Stimulated activated CD8-positive, alpha-beta memory T cell treated with anti-CD3 and anti-CD28 coated beads, Interleukin-15, amount 100 ng/mL, for 4 hours (primary cell): ENCODE measurements around the gene TSPAN7.

Source experiments
- DNase-seq, 2 donors: peaks; one replicate each; pipeline ENCODE4 v3.0.0-alpha.2; 2020; ENCODE audit warnings: low read depth in 2 of 2

The TSPAN7 gene

DNA sequence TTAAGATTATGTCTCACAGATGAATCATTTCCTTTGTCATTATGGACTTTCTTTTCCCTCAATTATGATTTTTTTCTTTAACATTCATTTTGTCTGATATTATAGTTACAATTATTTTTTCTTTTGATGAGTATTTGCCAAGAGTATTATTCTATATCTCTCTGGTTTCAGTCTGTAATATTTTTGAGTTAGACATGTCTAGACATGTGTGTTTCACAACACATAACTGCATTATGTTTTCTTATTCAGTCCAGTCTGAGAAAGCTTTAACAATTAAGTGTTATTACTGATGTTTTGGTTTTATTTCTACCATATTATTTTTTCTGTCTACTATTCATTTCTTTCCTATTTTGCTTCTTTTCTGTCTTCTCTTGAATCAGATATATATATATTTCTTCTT lies 131.6 kb downstream of the TSPAN7 start:
- DNase-seq = no peak

DNA sequence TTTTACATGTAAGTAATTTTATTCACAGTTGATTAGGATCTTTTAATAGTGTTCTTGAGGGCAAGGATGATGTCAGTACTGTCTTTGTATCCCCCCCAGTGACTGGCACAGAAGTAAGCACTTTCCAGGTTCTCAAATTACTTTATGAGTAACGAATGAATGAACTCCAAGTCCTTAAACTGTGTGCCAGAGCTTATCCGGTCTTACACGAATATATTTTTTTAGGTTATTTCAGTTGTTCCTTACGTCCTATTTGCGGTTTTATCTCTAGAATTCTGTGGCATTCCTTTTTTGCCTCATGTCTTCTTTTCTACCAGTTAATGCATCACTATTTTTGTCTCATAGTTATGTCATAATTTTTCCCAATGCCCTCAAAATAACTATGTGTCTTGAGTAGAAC lies 133.1 kb downstream of the TSPAN7 start:
- no peak for DNase-seq

DNA sequence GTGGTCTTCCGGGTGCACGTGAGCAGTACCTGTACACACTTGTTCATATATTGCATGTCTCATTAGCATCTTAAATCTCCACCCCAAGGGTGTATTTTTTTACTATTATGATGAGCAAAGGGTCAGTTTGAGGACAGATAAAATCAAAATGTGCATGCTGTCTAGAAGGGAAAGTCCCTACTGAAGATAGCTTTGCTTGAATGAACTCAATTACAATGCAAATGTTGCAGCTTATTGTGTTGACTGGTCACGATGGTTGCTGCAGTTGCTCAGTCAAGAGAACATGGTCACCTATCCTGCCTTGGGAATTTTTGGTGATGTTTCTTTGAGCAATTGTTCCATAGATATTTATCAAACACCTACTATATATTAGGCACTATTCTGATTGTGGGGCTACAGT lies 136.1 kb downstream of the TSPAN7 start:
- no peak for DNase-seq

DNA sequence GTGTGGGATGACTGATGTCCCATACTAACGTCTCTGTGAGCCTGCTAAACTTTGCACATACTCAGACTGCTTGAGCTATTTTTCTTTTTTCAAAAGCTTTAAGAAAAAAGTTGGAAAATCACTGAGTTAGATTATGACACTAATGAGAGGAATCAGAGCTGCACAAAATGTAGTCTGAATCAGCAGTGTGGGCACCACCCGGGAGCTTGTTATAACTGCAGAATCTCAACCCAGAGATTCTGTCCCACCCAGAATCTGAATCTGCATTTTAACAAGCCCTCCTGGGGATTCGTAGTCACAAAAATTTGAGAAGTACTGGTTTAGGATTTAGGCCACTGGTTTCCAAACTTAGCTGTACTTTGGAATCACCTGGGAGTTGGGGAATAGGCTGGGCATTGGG lies 137.8 kb downstream of the TSPAN7 start:
- no peak for DNase-seq

DNA sequence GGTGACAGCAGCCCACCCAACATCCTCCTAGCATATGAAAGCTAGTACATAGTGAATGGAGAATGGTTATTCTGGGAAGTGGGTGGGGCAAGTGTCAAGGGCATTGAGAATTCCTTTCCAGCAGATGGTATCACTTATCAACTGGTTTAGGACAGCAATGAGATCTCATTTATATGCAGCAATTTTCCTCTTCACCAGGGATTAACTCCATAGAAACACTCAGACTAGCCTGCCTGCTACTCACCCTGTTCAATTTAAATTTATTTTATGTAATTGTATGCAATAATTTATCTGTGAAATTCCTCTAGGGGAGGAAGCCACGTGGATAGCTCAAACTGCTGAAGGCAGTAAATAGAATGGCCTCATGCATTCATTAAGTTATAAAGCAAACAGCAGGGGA lies 138.4 kb downstream of the TSPAN7 start:
- DNase-seq = no peak

DNA sequence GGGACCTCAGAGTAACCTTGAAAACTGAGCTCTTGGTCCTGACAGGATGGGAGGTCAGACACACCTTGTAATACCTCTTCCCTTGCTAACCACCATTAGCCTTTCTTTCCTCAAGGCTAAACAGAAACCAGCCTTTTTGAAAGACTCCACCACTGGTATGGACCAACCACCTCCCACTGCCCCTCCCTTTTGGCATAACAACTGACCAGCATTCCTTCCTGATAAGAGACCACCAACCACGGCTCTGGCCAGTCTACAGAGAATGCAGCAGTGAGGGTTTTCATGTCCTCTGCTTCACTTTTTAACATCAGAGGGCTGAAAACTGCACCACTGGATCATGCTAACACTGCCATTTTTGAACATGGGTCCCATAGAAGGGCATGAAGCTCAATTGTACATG lies 139.7 kb downstream of the TSPAN7 start:
- DNase-seq = no peak

DNA sequence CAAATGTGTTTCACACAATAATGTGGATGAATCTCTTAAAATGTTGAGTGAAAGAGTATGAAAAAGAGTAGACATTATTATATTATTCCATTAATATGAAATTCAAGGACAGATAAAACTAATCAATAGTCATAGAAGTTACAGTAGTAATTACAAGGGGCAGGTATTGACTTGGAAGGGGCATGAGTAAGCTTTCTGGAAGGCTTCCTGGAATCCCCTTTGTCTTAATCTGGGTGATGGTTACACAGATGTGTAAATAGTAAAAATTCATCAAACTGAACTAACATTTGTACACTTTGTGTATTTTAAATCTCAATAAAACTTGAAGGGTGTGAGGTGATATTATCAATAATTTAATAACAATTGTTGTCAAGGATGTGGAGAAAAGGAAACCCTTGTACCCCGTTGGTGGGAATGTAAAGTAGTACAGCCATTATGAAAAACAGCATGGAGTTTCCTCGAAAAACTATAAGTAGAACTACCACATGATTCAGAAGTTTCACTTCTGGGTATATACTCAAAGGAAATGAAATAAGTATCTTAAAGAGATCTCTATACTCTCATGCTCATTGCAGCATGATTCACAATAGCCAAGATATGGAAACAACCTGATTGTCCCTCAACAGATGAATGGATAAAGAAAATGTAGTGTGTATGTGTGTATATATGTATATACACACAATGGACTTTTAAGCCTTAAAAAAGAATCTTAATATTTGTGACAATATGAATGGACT lies 143.0 kb downstream of the TSPAN7 start:
- DNase-seq = no peak

DNA sequence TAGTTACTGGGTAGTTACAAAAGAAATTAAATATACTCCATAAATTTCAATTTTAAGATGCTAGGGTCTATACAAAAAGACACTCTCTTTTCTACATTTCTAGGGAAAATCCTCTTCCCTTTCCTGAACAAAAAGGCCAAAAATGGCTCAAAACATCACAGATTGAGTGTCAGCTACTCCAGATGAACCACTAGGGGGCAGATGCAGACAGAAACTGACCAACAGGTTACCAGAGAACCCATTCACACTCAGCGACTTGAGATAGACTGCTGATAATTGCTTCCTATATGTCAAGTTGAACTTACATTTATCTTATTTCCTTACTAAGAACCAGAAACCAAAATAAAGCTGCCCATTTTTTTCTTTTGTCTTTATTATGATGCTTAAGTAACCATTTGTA lies 156.5 kb downstream of the TSPAN7 start:
- no peak for DNase-seq

DNA sequence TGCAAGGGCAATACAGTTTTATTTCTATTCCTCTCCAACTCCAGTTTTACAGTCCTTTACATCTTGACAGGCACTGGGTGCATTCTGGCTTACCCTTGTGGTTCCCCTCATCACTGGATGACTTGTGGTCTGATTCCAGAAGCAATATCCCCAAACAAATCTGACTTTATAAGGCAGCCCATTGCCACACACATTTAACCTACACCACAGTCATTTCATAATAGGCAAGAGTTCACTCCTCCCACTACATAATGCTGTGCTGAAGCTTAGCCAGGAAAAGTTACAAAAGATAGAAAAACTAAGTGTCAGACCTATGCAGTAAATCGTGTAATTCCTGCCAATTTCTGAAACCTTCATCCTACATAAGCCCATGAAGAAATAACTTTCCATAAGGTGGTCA lies 157.0 kb downstream of the TSPAN7 start:
- no peak for DNase-seq

DNA sequence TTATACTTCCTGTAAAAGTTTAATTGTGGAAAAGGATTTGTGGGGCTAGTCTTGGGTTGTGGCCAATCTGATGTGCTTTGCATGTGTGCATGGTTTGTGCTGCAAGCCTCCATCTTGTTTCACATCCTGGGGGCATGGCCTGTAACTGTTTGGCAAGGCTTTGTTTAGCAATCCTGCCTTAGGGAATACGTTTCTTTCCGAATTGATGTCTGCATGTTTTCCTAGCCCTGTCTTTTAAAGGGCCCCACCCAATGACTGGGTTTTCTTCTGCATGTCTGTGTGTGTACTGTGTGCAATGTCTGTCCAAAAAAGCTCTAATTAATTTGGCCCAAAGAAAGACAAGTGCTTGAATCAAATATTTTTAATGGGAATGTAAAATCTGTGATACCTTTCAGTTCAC lies 165.3 kb downstream of the TSPAN7 start:
- no peak for DNase-seq

DNA sequence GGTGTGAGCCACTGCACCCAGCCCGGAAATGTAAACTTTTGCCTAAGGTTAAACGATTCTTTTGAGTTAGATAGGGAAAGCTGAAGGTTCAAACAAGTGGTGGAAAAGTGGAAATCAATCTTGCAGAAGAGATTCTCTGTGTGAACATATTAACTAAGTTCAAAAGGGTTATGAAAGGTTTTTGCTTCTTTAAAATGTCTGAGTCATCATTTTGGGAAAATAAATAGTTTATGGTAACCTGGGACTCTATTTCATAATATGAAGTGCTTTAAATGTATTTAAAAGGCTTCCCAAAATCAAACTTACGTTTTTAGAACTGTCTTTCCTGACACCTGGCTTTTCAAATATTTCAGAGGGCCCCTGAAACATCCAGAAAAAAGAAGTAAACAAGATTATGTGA lies 166.3 kb downstream of the TSPAN7 start:
- no peak for DNase-seq

DNA sequence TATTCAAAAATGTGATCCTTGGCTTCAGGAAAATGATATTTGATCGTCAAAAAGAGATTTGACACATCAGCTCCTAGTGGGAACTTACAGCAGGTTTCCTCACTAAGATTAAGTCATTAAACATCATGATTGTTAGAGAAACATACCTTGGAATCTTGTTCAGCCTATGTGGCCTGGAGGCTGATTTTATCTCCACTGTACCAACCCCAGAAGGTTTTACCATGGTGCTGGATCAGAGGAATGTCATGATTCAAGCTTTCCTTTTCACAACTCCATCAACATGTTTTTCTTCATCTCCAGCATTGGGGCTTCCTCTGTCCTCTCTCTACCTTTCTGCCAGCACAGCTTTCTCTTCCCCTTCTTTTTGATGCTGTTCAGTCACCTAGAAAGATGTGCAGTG lies 171.5 kb downstream of the TSPAN7 start:
- DNase-seq = no peak
